Trophoblast cell (in vitro differentiated cells and primary cell): ENCODE measurements around the gene NTM.

Experiments used
- DNase-seq, 2 donors: peaks; one replicate each; pipeline ENCODE4 v3.0.0-alpha.2; 2016
- H2AFZ ChIP-seq: 2 replicates; pipeline ENCODE4 v1.6.1; 2013; ENCODE audit warnings: low read length, moderate library complexity, mild to moderate bottlenecking; ENCODE audit not compliant: insufficient read depth, poor library complexity
- H2AK5ac ChIP-seq: 2 replicates; pipeline ENCODE4 v1.6.1; 2013; ENCODE audit warnings: mild to moderate bottlenecking, low read length
- H2BK120ac ChIP-seq: 2 replicates; pipeline ENCODE4 v1.6.1; 2013; ENCODE audit warnings: low read length, mild to moderate bottlenecking, moderate library complexity; ENCODE audit not compliant: insufficient read depth, poor library complexity
- H2BK12ac ChIP-seq: 2 replicates; pipeline ENCODE4 v1.6.1; 2013; ENCODE audit warnings: mild to moderate bottlenecking, low read length, moderate library complexity
- H2BK5ac ChIP-seq: 2 replicates; pipeline ENCODE4 v1.6.1; 2013; ENCODE audit warnings: low read length, low read depth, moderate library complexity, mild to moderate bottlenecking; ENCODE audit not compliant: poor library complexity
- H3K14ac ChIP-seq: 2 replicates; pipeline ENCODE4 v1.6.1; 2013; ENCODE audit warnings: mild to moderate bottlenecking, low read length
- H3K18ac ChIP-seq: 2 replicates; pipeline ENCODE4 v1.6.1; 2013; ENCODE audit warnings: mild to moderate bottlenecking, low read length
- H3K23ac ChIP-seq: 2 replicates; pipeline ENCODE4 v1.6.1; 2013; ENCODE audit warnings: low read length
- H3K27ac ChIP-seq: 2 replicates; pipeline ENCODE4 v1.5.1; 2013; ENCODE audit warnings: low read depth, mild to moderate bottlenecking, inconsistent platforms, low read length, moderate library complexity
- H3K27me3 ChIP-seq: 2 replicates; pipeline ENCODE4 v1.6.1; 2013; ENCODE audit warnings: inconsistent platforms, mild to moderate bottlenecking, low read length, moderate library complexity; ENCODE audit not compliant: insufficient read depth
- H3K36me3 ChIP-seq, 2 experiments: 1 replicate in 1 of 2; 2 replicates in 1 of 2; pipeline ENCODE4 v1.6.1; 2013; ENCODE audit warnings: low read length in 2 of 2, mild to moderate bottlenecking in 2 of 2, moderate library complexity in 1 of 2; ENCODE audit not compliant: insufficient read depth in 2 of 2, control insufficient read depth in 1 of 2
- H3K4ac ChIP-seq: 2 replicates; pipeline ENCODE4 v1.6.1; 2013; ENCODE audit warnings: low read depth, mild to moderate bottlenecking, low read length, moderate library complexity
- H3K4me1 ChIP-seq, 2 experiments: 1 replicate in 1 of 2; 2 replicates in 1 of 2; pipeline ENCODE4 v1.6.1; 2013; ENCODE audit warnings: low read length in 2 of 2, mild to moderate bottlenecking in 2 of 2, moderate library complexity in 1 of 2; ENCODE audit not compliant: insufficient read depth in 2 of 2, control insufficient read depth in 1 of 2
- H3K4me2 ChIP-seq: 2 replicates; pipeline ENCODE4 v1.6.1; 2013; ENCODE audit warnings: inconsistent platforms, mild to moderate bottlenecking, low read length, moderate library complexity
- H3K4me3 ChIP-seq: 2 replicates; pipeline ENCODE4 v1.5.1; 2013; ENCODE audit warnings: mild to moderate bottlenecking, low read depth, low read length, inconsistent platforms
- H3K79me1 ChIP-seq: one replicate; pipeline ENCODE4 v1.6.1; 2013; ENCODE audit warnings: low read length
- H3K79me2 ChIP-seq: 2 replicates; pipeline ENCODE4 v1.6.1; 2013; ENCODE audit warnings: low read length, mild to moderate bottlenecking; ENCODE audit not compliant: control insufficient read depth, insufficient read depth, poor library complexity
- H3K9ac ChIP-seq: 2 replicates; pipeline ENCODE4 v1.6.1; 2013; ENCODE audit warnings: mild to moderate bottlenecking, low read length
- H3K9me3 ChIP-seq: 2 replicates; pipeline ENCODE4 v1.6.1; 2013; ENCODE audit warnings: low read depth, mild to moderate bottlenecking, control low read depth, inconsistent platforms, low read length; ENCODE audit not compliant: insufficient read depth
- H4K12ac ChIP-seq: 2 replicates; pipeline ENCODE4 v1.6.1; 2013; ENCODE audit warnings: low read depth, mild to moderate bottlenecking, low read length, moderate library complexity
- H4K8ac ChIP-seq: 2 replicates; pipeline ENCODE4 v1.6.1; 2013; ENCODE audit warnings: low read depth, mild to moderate bottlenecking, low read length, moderate library complexity
- H4K91ac ChIP-seq: one replicate; pipeline ENCODE4 v1.6.1; 2013; ENCODE audit warnings: low read depth, mild to moderate bottlenecking, low read length, moderate library complexity
- WGBS: extraction: QIAGEN DNeasy Blood & Tissue Kit; methylation state at CpG from one replicate; pipeline ENCODE4 v1.1.7; 2013; ENCODE audit warnings: missing lambda C conversion rate; ENCODE audit not compliant: insufficient read length, insufficient coverage; ENCODE audit errors: extremely low coverage; 5-methylcytosine and 5-hydroxymethylcytosine counted together

Gene NTM

DNA sequence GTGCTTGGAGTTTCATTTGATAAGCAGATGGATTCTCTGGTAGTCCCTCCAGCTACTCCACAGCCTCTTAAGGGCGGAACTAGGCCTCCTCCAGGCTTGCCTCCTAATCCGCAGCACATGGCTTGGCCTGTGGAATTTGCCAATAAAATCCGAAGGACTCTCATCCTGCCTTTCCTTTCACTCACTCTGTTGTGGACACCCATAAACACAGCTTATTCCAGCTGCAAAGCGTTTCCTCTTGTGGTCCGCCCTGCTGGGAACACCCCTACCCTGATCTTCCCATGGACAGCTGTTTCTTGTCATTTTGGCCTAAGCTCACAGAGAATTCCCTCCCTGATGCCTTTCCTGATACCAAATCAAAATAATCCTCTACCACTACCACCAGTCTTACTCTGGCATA, 546.2 kb downstream of the NTM start:
- H3K9me3 ChIP-seq: no peaks in the 10 kb centered on the region
- H2AFZ ChIP-seq: no peak overlapping the region
- H3K9ac ChIP-seq: no peak overlapping the region
- H4K91ac ChIP-seq: no peak overlapping the region
- H3K36me3 ChIP-seq: no peaks in the 10 kb centered on the region
- H2BK120ac ChIP-seq: no peak overlapping the region
- no peak overlapping the region for H3K4me2 ChIP-seq
- no peak for DNase-seq
- no peak overlapping the region for H4K12ac ChIP-seq
- no peak overlapping the region for H3K4me3 ChIP-seq
- H2AK5ac ChIP-seq: no peak overlapping the region
- no peak overlapping the region for H2BK12ac ChIP-seq
- H3K14ac ChIP-seq: no peak overlapping the region
- no CpG with 5 or more reads among the region's 5 CpGs for WGBS
- no peaks in the 10 kb centered on the region for H3K79me2 ChIP-seq
- no peak overlapping the region for H4K8ac ChIP-seq
- H3K23ac ChIP-seq: no peak overlapping the region
- H3K27ac ChIP-seq: no peak overlapping the region
- no peak overlapping the region for H2BK5ac ChIP-seq
- H3K4me1 ChIP-seq: peaks cover 0 to under 1% of the 10 kb centered on the region in 2 experiments
- H3K4ac ChIP-seq: no peak overlapping the region
- no peaks in the 10 kb centered on the region for H3K79me1 ChIP-seq
- no peak overlapping the region for H3K18ac ChIP-seq
- peaks cover 4% of the 10 kb centered on the region for H3K27me3 ChIP-seq

- H3K4ac ChIP-seq: no peak overlapping the region
- H3K79me1 ChIP-seq: no peaks in the 10 kb centered on the region
- no peak overlapping the region for H3K14ac ChIP-seq
- H2BK12ac ChIP-seq: no peak overlapping the region
- no peak overlapping the region for H3K18ac ChIP-seq
- no peaks in the 10 kb centered on the region for H3K9me3 ChIP-seq
- WGBS: no CpG with 5 or more reads among the region's 12 CpGs
- no peaks in the 10 kb centered on the region for H3K27me3 ChIP-seq
- H4K8ac ChIP-seq: no peak overlapping the region
- no peak overlapping the region for H2BK5ac ChIP-seq
- no peak overlapping the region for H4K12ac ChIP-seq
- no peak overlapping the region for H4K91ac ChIP-seq
- H3K4me3 ChIP-seq: no peak overlapping the region
- no peaks in the 10 kb centered on the region for H3K36me3 ChIP-seq
- no peak overlapping the region for H2BK120ac ChIP-seq
- no peak overlapping the region for H2AFZ ChIP-seq
- H3K9ac ChIP-seq: no peak overlapping the region
- no peaks in the 10 kb centered on the region for H3K4me1 ChIP-seq
- H3K79me2 ChIP-seq: no peaks in the 10 kb centered on the region
- no peak overlapping the region for H3K23ac ChIP-seq
- peak; percentile 46 to 53 for DNase-seq
- no peak overlapping the region for H3K27ac ChIP-seq
- no peak overlapping the region for H2AK5ac ChIP-seq
- no peak overlapping the region for H3K4me2 ChIP-seq
Measured at GRCh38 chr11:131917634-131918384, 547.4 kb downstream of the NTM start.

DNA sequence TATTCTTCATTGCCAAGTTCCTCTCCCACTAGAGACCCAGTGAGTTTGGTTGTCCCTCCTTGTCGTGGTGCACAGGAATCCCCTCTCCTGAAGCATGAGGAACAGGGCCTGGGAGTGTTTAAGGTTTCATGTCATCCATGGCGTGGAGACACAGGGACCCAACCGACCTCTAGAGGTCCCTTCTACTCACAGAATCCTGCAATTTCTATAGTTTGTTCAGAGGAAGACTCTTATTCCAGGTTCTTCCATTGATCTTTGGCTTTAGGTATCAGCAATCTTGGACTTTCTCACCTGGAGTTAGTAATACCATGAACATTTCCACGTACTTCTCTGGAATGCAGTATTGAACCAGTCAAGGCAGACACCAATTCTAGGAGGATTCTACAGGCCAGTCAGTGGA, 548.2 kb downstream of the NTM start:
- WGBS: no CpG with 5 or more reads among the region's 4 CpGs
- no peak overlapping the region for H4K8ac ChIP-seq

GRCh38 chr11:131922220-131922619, 551.8 kb downstream of the NTM start:
- Histone ChIP-seq H3K9ac (no peak overlapping the region), H4K91ac (no peak overlapping the region), H4K8ac (no peak overlapping the region), H3K79me2 (no peaks in the 10 kb centered on the region), H3K27me3 (no peaks in the 10 kb centered on the region), H3K9me3 (peaks cover 2% of the 10 kb centered on the region), H3K4me1 (no peaks in the 10 kb centered on the region), H3K23ac (no peak overlapping the region), H3K79me1 (no peaks in the 10 kb centered on the region), H2AK5ac (no peak overlapping the region), H2BK120ac (no peak overlapping the region), H2BK12ac (no peak overlapping the region), H4K12ac (no peak overlapping the region), H2AFZ (no peak overlapping the region), H3K4me3 (no peak overlapping the region), H3K4me2 (no peak overlapping the region), H3K4ac (no peak overlapping the region), H2BK5ac (no peak overlapping the region), H3K27ac (no peak overlapping the region), H3K36me3 (no peaks in the 10 kb centered on the region), H3K18ac (no peak overlapping the region), H3K14ac (no peak overlapping the region)
- no CpG with 5 or more reads among the region's 6 CpGs for WGBS
- DNase-seq: no peak

More for the DNA sequence above, 548.2 kb downstream of the NTM start:
- Histone ChIP-seq H4K91ac (no peak overlapping the region), H4K12ac (no peak overlapping the region), H3K4me1 (no peaks in the 10 kb centered on the region), H3K4ac (no peak overlapping the region), H3K27ac (no peak overlapping the region), H3K79me1 (no peaks in the 10 kb centered on the region), H2BK5ac (no peak overlapping the region), H3K18ac (no peak overlapping the region), H3K36me3 (no peaks in the 10 kb centered on the region), H3K23ac (no peak overlapping the region), H3K9me3 (no peaks in the 10 kb centered on the region), H3K9ac (no peak overlapping the region), H2BK120ac (no peak overlapping the region), H2AFZ (no peak overlapping the region), H3K14ac (no peak overlapping the region), H3K79me2 (no peaks in the 10 kb centered on the region), H2BK12ac (no peak overlapping the region), H3K4me2 (no peak overlapping the region), H3K27me3 (no peaks in the 10 kb centered on the region), H3K4me3 (no peak overlapping the region), H2AK5ac (no peak overlapping the region)
- peak in 1 of 2 donors; percentile 27 for DNase-seq
